Lower leg skin (tissue), 3 donors: ENCODE measurements around the gene KIF3B.

Experiments
- POLR2A ChIP-seq, 2 donors: fragments of 450-650 bp; IDR thresholded peaks; one replicate each; pipeline ENCODE4 v1.6.1; 2016 to 2017; ENCODE audit warnings: antibody characterized with exemption in 2 of 2, mild to moderate bottlenecking in 1 of 2, moderate library complexity in 1 of 2
- TF ChIP-seq, protein P1 (sequence below), 3 donors: fragments of 450-650 bp; IDR thresholded peaks; one replicate each; pipeline ENCODE4 v1.5.1; 2016; ENCODE audit warnings: antibody characterized with exemption in 3 of 3, mild to moderate bottlenecking in 3 of 3, moderate library complexity in 2 of 3

DNA sequence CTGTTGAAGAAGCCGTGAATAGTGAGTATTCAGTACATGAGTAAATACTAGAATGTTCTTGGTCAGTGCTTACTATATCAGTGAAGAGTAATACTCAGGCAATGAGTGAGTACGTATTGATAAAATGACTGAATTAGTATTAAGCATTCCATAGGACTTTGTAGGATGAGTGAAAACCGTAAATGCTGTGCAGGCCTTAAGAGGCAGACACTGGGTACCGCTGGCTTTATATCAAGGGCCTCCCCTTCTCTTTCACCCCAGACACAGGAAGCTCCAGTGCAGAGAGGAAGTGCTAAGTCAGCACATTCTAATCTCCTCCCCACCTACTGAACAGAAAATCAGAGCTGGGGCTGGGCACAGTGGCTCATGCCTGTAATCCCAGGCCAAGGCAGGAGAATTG lies 45.6 kb upstream of the KIF3B start:
- no peak for TF ChIP-seq POLR2A (IDR thresholded peaks at IDR 0.05)
- TF ChIP-seq, protein P1, sequence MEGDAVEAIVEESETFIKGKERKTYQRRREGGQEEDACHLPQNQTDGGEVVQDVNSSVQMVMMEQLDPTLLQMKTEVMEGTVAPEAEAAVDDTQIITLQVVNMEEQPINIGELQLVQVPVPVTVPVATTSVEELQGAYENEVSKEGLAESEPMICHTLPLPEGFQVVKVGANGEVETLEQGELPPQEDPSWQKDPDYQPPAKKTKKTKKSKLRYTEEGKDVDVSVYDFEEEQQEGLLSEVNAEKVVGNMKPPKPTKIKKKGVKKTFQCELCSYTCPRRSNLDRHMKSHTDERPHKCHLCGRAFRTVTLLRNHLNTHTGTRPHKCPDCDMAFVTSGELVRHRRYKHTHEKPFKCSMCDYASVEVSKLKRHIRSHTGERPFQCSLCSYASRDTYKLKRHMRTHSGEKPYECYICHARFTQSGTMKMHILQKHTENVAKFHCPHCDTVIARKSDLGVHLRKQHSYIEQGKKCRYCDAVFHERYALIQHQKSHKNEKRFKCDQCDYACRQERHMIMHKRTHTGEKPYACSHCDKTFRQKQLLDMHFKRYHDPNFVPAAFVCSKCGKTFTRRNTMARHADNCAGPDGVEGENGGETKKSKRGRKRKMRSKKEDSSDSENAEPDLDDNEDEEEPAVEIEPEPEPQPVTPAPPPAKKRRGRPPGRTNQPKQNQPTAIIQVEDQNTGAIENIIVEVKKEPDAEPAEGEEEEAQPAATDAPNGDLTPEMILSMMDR (IDR thresholded peaks at IDR 0.05): no peak
